Testis (tissue), 2 donors: ENCODE results near the gene DUSP22.

ENCODE experiments used
- CTCF ChIP-seq, 3 experiments: fragments of 450-650 bp in 2 of 3; fragments of 200-600 bp in 1 of 3; sonication (generic) in 1 of 3; IDR thresholded peaks; one replicate each; pipeline ENCODE4 v1.5.1; 2016 to 2019; ENCODE audit warnings: antibody characterized with exemption in 3 of 3, mild to moderate bottlenecking in 2 of 3, moderate library complexity in 1 of 3
- POLR2A ChIP-seq: fragments of 450-650 bp; IDR thresholded peaks from one replicate; pipeline ENCODE4 v1.6.1; 2017; ENCODE audit warnings: antibody characterized with exemption, mild to moderate bottlenecking, moderate library complexity

GRCh38 chr6:366389-367297 is 74.4 kb downstream of the DUSP22 start:
- TF ChIP-seq POLR2A (no peak), CTCF (IDR thresholded peaks at IDR 0.05) (no peak)
